GM20000 (cell line): ENCODE measurements around the gene COQ8A.
A peak's percentile ranks its signal among the peaks of the same experiment; 100 is the strongest.

Source experiments
- DNase-seq: peaks from one replicate; pipeline ENCODE4 v3.0.0; 2012; ENCODE audit warnings: low spot score
- CTCF ChIP-seq: IDR thresholded peaks from 2 replicates; pipeline ENCODE4 v1.5.1; 2012; ENCODE audit warnings: mild to moderate bottlenecking, control low read depth; ENCODE audit errors: extremely low read depth, missing control alignments

The COQ8A gene

GRCh38 chr1:226986496-226987178, 46.5 kb downstream of the COQ8A start:
- peak; percentile 5 for DNase-seq
- TF ChIP-seq CTCF: no peak

- peak; percentile 4 for DNase-seq
- TF ChIP-seq CTCF: no peak
Observed at GRCh38 chr1:226987179-226987536, 47.1 kb downstream of the COQ8A start.

- no peak for TF ChIP-seq CTCF
- DNase-seq: peak; percentile 6
Observed at GRCh38 chr1:226987623-226988333, 47.7 kb downstream of the COQ8A start.

GRCh38 chr1:226988334-226988666, 48.2 kb downstream of the COQ8A start:
- TF ChIP-seq CTCF: no peak
- peak; percentile 6 for DNase-seq

- TF ChIP-seq CTCF: no peak
Observed at GRCh38 chr1:226989085-226989920, 49.2 kb downstream of the COQ8A start.

GRCh38 chr1:226990133-226990716, 50.1 kb downstream of the COQ8A start:
- DNase-seq: peak; percentile 56
- no peak for TF ChIP-seq CTCF

More at GRCh38 chr1:226989085-226989920, 49.2 kb downstream of the COQ8A start:
- no peak for DNase-seq
